Kasumi-1 (cell line): ENCODE measurements around the gene MYBPC3.
"Not testable (repeated sequence)": the region's sequence is repeated elsewhere in the genome, so short reads cannot be mapped to it uniquely, and the experiment has no call there.

ENCODE experiments used
- DNase-seq, 2 experiments: peaks; one replicate each; lab custom pipeline; 2025; lab: John Stamatoyannopoulos, UW

MYBPC3 gene

GRCh38 chr11:47338396-47339241 is 13.9 kb downstream of the MYBPC3 start:
- no peak for DNase-seq

- DNase-seq = no peak
Observed at GRCh38 chr11:47337229-47337924, 15.1 kb downstream of the MYBPC3 start.

GRCh38 chr11:47336595-47336994 is 15.9 kb downstream of the MYBPC3 start:
- no peak for DNase-seq

GRCh38 chr11:47335733-47336132 is 16.8 kb downstream of the MYBPC3 start:
- DNase-seq = no peak

- DNase-seq = not testable (repeated sequence)
Observed at GRCh38 chr11:47334699-47335411, 17.6 kb downstream of the MYBPC3 start.

- DNase-seq = no peak
Observed at GRCh38 chr11:47333886-47334443, 18.5 kb downstream of the MYBPC3 start.

GRCh38 chr11:47333526-47333845 is 19.0 kb downstream of the MYBPC3 start:
- DNase-seq = no peak

GRCh38 chr11:47332791-47333525 is 19.5 kb downstream of the MYBPC3 start:
- DNase-seq = no peak

- DNase-seq = no peak
Observed at GRCh38 chr11:47332303-47332711, 20.2 kb downstream of the MYBPC3 start.

- DNase-seq = no peak
Observed at GRCh38 chr11:47331454-47332302, 20.8 kb downstream of the MYBPC3 start.

- DNase-seq = no peak
Observed at GRCh38 chr11:47329987-47330931, 22.2 kb downstream of the MYBPC3 start.

GRCh38 chr11:47329431-47329986 is 23.0 kb downstream of the MYBPC3 start:
- no peak for DNase-seq

- peak in 1 of 2 experiments; percentile 5 for DNase-seq
Observed at GRCh38 chr11:47328449-47329390, 23.8 kb downstream of the MYBPC3 start.

GRCh38 chr11:47327949-47328348 is 24.6 kb downstream of the MYBPC3 start:
- no peak for DNase-seq

- no peak for DNase-seq
Observed at GRCh38 chr11:47327025-47327424, 25.5 kb downstream of the MYBPC3 start.

GRCh38 chr11:47326198-47326597 is 26.3 kb downstream of the MYBPC3 start:
- no peak for DNase-seq

- DNase-seq = no peak
Observed at GRCh38 chr11:47325271-47326041, 27.0 kb downstream of the MYBPC3 start.
